Right lobe of liver (tissue), 6 donors: Measurements from ENCODE around the gene CDRT15. TPM values are rescaled to one million over a fixed set of nuclear protein-coding genes. Genes with fewer than 3 reads are reported as not detected.

ENCODE experiments used
- ATAC-seq, 4 donors: fragments of 200-7000 bp; cut with Tn5 transposase; one replicate each; pipeline ENCODE4 v1.9.1; 2020; ENCODE audit warnings: mild to moderate bottlenecking in 4 of 4, moderate library complexity in 4 of 4
- DNase-seq, 3 donors: peaks; one replicate each; pipeline ENCODE4 v3.0.0-alpha.2; 2020
- H3K27ac ChIP-seq, 3 donors: fragments of 200-600 bp; one replicate each; pipeline ENCODE4 v1.8.0; 2022
- H3K27me3 ChIP-seq, 2 donors: fragments of 200-600 bp; one replicate each; pipeline ENCODE4 v1.8.0; 2022
- H3K36me3 ChIP-seq, 4 donors: fragments of 200-600 bp; sonication (generic) in 1 of 4; one replicate each; pipeline versions ENCODE4 v1.5.1 to v1.8.0; 2017 to 2022; ENCODE audit warnings: control low read depth in 1 of 4
- H3K4me1 ChIP-seq, 4 donors: fragments of 200-600 bp; sonication (generic) in 1 of 4; one replicate each; pipeline versions ENCODE4 v1.5.1 to v1.8.0; 2017 to 2022; ENCODE audit warnings: control low read depth in 1 of 4
- H3K4me3 ChIP-seq, 3 donors: fragments of 200-600 bp; one replicate each; pipeline ENCODE4 v1.8.0; 2022
- H3K9me3 ChIP-seq, 4 donors: fragments of 200-600 bp; sonication (generic) in 1 of 4; one replicate each; pipeline versions ENCODE4 v1.5.1 to v1.8.0; 2017 to 2022; ENCODE audit warnings: control low read depth in 1 of 4
- POLR2A ChIP-seq: fragments of 450-650 bp; IDR thresholded peaks from one replicate; pipeline ENCODE4 v1.6.1; 2017; ENCODE audit warnings: antibody characterized with exemption, mild to moderate bottlenecking
- WGBS: methylation state at CpG from one replicate; pipeline ENCODE4 v1.1.6; 2018; ENCODE audit warnings: low coverage, low lambda C conversion rate; ENCODE audit not compliant: insufficient coverage; ENCODE audit errors: missing lambda C conversion rate; 5-methylcytosine and 5-hydroxymethylcytosine counted together
- intact Hi-C, 2 donors: fragments of 100-400 bp; cut with DNase I; formaldehyde crosslinking; loops; one replicate each; pipeline versions ENCODE4 v1.11.2 to v1.14.1; 2022
- total RNA-seq, 6 experiments: library from RNA; depleted of rRNA in 2 of 6; stranded (reverse); fragments of >200 nt in 2 of 6; fragmentation: NEBNext Ultra II Directional in 3 of 6; extraction: Animal tissue kit (Norgen Biotek cat#: 25700) in 3 of 6; gene quantifications; one replicate each; pipeline versions ENCODE4 v1.1.0 to v1.2.4, GENCODE V29; 2016 to 2023
- TF ChIP-seq, protein P1 (sequence below), 4 donors: fragments of 200-600 bp in 3 of 4; fragments of 450-650 bp in 1 of 4; IDR thresholded peaks; one replicate each; pipeline versions ENCODE4 v1.5.1 to v1.8.0; 2016 to 2022; ENCODE audit warnings: antibody characterized with exemption in 4 of 4, mild to moderate bottlenecking in 2 of 4
- donor health status: DM: no; HTN: yes; CAD: no.
- donor health status: DM: no; HTN: no; CAD: no.
- donor health status: DM: no; HTN: no; CAD: no.
- donor health status: DM: no; HTN: yes; CAD: no.
- donor health status: DM: no; HTN: yes; CAD: no.

The CDRT15 gene
- total RNA-seq, 6 experiments from 2014 or later, result not detected

DNA sequence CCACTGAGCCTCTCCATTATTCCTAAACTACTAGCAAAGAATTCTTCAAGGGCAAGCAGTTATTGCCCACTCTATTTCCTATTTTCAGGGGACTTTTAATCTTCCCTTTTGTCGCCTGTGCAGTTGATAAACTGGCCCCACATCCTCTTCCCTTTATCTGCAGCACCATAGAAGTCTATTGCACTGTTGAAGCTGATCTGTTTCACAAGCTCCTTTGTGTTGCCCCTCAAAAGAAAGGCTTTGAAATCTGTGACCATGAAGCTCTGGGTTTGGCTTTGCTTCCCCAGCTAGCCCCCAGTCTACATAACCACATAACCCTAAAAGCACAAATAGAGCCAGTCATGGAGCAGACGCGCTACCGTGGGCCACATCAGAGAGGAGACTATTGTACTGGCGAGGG is 37.1 kb downstream of the CDRT15 start:
- intact Hi-C loops, result no loop called here
- no peaks in the 10 kb centered on the region for H3K9me3 ChIP-seq
- no peak overlapping the region for H3K4me3 ChIP-seq
- 94% methylated on average over 5 of the region's 5 CpGs for WGBS
- no peak overlapping the region for H3K27ac ChIP-seq
- no peak for DNase-seq
- no peak for TF ChIP-seq POLR2A
- TF ChIP-seq, protein P1, sequence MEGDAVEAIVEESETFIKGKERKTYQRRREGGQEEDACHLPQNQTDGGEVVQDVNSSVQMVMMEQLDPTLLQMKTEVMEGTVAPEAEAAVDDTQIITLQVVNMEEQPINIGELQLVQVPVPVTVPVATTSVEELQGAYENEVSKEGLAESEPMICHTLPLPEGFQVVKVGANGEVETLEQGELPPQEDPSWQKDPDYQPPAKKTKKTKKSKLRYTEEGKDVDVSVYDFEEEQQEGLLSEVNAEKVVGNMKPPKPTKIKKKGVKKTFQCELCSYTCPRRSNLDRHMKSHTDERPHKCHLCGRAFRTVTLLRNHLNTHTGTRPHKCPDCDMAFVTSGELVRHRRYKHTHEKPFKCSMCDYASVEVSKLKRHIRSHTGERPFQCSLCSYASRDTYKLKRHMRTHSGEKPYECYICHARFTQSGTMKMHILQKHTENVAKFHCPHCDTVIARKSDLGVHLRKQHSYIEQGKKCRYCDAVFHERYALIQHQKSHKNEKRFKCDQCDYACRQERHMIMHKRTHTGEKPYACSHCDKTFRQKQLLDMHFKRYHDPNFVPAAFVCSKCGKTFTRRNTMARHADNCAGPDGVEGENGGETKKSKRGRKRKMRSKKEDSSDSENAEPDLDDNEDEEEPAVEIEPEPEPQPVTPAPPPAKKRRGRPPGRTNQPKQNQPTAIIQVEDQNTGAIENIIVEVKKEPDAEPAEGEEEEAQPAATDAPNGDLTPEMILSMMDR (IDR thresholded peaks at IDR 0.05), result no peak
- no peak for ATAC-seq
- no peaks in the 10 kb centered on the region for H3K27me3 ChIP-seq
- H3K36me3 ChIP-seq, result no peaks in the 10 kb centered on the region
- no peaks in the 10 kb centered on the region for H3K4me1 ChIP-seq

DNA sequence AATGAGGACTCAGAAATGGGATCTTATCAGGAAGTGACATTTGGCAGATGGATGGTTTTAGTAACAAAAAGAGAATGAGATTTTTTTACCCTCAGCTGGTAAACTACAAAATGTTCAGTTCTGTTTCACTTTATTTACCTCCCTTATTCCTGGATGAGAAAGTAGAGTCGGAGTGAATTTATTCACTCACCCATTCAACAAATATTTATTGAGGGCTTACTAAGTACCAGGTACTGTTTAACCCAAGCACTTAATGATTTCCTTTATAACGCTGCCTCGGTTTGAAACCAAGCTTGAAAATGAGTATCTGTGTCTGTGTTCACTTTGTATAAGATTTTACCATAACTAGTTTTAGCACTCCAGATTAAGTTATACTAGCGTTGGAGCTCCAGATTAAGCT is 38.1 kb downstream of the CDRT15 start:
- ATAC-seq, result no peak
- WGBS, result 89% methylated on average over 3 of the region's 4 CpGs
- intact Hi-C loops, result no loop called here

DNA sequence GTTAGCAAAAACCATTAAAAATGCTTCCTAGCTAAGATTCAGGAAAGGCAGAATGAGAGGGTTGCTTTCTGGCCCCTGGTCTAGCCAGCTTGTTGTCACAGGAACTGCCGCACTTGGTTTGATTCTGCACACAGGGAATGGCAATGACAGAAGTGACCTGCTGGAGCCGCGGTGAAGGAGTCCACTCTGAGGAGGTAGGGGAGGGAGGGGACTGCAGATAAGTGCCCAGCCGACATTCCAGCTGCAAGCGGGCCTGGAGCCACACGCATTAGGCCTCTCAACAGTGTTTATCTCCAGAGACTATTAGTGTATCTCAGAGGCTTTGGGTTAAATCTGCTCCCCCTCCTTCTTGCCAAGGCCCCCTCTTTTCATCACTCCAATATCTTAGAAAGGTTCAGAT is 38.6 kb downstream of the CDRT15 start:
- WGBS, result 68% methylated on average over 2 of the region's 6 CpGs
- TF ChIP-seq, protein P1 (IDR thresholded peaks at IDR 0.05), result no peak
- no peak for TF ChIP-seq POLR2A
- no peak overlapping the region for H3K27ac ChIP-seq
- intact Hi-C loops, result no loop called here
- H3K27me3 ChIP-seq, result no peaks in the 10 kb centered on the region
- peak in 1 of 4 donors; percentile 16 for ATAC-seq
- no peak overlapping the region for H3K4me3 ChIP-seq
- H3K36me3 ChIP-seq, result no peaks in the 10 kb centered on the region
- H3K9me3 ChIP-seq, result no peaks in the 10 kb centered on the region
- DNase-seq, result no peak
- H3K4me1 ChIP-seq, result no peaks in the 10 kb centered on the region

More for the DNA sequence above, 38.1 kb downstream of the CDRT15 start:
- H3K27me3 ChIP-seq, result no peaks in the 10 kb centered on the region
- H3K27ac ChIP-seq, result no peak overlapping the region
- no peaks in the 10 kb centered on the region for H3K36me3 ChIP-seq
- TF ChIP-seq POLR2A, result no peak
- TF ChIP-seq, protein P1 (IDR thresholded peaks at IDR 0.05), result no peak
- DNase-seq, result no peak
- H3K9me3 ChIP-seq, result no peaks in the 10 kb centered on the region
- no peaks in the 10 kb centered on the region for H3K4me1 ChIP-seq
- no peak overlapping the region for H3K4me3 ChIP-seq

DNA sequence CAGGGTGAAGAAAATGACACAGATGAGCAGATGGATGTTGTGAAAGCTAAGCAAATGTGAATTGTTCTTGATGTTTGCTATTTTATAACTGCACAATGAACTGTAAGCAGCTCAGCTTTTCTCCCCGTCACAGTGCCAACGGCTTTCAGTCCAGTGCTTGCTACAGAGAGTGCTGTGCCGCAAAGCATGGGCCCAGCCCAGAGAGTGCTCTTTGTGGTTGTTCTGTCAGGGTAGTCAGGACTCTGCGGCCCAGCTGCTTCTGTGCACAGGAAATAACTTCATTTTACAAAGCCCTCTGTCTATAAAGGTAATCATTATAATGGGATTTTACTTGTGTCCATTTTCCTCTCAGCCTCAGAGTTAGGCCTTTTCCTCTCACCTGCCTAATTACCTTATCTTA is 39.1 kb downstream of the CDRT15 start:
- H3K4me3 ChIP-seq, result no peak overlapping the region
- intact Hi-C loops, result no loop called here
- WGBS, result 40% methylated on average over 1 of the region's 4 CpGs
- TF ChIP-seq, protein P1 (IDR thresholded peaks at IDR 0.05), result no peak
- TF ChIP-seq POLR2A, result no peak
- H3K27me3 ChIP-seq, result no peaks in the 10 kb centered on the region
- ATAC-seq, result peak in 2 of 4 donors; percentile 31 to 34
- H3K4me1 ChIP-seq, result no peaks in the 10 kb centered on the region
- H3K9me3 ChIP-seq, result no peaks in the 10 kb centered on the region
- no peak for DNase-seq
- no peaks in the 10 kb centered on the region for H3K36me3 ChIP-seq
- no peak overlapping the region for H3K27ac ChIP-seq

GRCh38 chr17:14197057-14197456 is 39.6 kb downstream of the CDRT15 start:
- WGBS, result 85% methylated on average over 2 of the region's 2 CpGs
- H3K4me3 ChIP-seq, result no peak overlapping the region
- no peak overlapping the region for H3K27ac ChIP-seq
- H3K27me3 ChIP-seq, result no peaks in the 10 kb centered on the region
- TF ChIP-seq, protein P1 (IDR thresholded peaks at IDR 0.05), result no peak
- no peak for TF ChIP-seq POLR2A
- intact Hi-C loops, result no loop called here
- DNase-seq (no peak), ATAC-seq (no peak)
- H3K9me3 ChIP-seq, result no peaks in the 10 kb centered on the region
- H3K36me3 ChIP-seq, result no peaks in the 10 kb centered on the region
- no peaks in the 10 kb centered on the region for H3K4me1 ChIP-seq
